HG02973 (cell line): ENCODE results near the gene FOSL2.

ENCODE experiments used
- ATAC-seq: cut with Tn5 transposase; IDR thresholded peaks from one replicate; pipeline ENCODE4 v1.9.1; 2021; ENCODE audit warnings: moderate library complexity; ENCODE audit not compliant: unreplicated experiment

The FOSL2 gene

DNA sequence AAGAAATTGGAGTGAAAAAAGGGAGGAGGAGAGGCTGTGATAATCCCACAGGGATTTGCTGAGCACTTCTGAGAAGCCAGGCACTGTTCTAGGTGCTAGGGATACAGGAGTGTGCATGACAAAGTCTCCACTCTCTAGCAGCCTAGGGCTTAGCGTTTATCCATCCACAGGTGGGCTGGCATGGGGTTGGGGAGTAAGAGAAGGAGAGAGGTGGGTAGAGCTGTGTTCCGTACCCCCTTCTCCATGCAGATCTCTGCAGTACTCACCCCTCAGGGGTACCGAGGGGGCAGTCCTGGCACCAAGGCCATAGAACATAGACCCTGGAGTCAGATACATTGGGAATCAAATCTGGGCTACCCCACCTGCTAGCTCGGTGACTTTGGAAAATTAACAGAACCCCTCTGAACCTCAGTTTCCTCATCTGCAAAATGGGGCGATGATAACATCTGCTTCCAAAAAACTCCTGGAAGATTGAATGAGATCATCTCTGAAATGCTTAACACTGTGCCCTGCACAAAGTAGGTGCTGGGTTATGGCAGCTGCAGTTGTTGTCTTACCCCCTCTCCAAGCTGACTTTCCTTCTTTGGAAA is 18.6 kb downstream of the FOSL2 start:
- no peak for ATAC-seq

GRCh38 chr2:28411956-28412609 is 19.4 kb downstream of the FOSL2 start:
- no peak for ATAC-seq

DNA sequence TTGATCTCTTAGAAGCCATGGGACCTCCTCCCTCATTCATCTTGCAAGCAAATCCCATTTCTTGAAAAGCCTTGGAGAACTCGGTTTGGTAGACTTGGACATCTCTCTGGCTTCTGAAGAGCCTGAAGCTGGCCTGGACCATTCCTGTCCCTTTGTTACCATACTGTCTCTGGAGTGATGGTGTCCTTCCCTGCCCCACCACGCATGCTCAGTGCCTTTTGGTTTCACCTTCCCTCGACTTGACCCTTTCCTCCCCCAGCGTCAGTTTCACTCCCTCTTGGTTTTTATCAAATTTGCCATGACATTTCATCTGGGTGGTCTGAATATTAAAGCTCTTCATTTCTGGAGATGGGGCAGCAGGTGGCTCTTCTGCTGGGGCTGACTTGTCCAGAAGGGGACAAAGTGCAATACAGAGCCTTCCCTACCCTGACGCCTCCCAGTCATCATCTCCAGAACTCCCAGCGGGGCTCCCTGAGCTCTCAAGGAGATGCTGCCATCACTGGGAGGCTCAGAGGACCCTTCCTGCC is 20.0 kb downstream of the FOSL2 start:
- ATAC-seq = no peak

DNA sequence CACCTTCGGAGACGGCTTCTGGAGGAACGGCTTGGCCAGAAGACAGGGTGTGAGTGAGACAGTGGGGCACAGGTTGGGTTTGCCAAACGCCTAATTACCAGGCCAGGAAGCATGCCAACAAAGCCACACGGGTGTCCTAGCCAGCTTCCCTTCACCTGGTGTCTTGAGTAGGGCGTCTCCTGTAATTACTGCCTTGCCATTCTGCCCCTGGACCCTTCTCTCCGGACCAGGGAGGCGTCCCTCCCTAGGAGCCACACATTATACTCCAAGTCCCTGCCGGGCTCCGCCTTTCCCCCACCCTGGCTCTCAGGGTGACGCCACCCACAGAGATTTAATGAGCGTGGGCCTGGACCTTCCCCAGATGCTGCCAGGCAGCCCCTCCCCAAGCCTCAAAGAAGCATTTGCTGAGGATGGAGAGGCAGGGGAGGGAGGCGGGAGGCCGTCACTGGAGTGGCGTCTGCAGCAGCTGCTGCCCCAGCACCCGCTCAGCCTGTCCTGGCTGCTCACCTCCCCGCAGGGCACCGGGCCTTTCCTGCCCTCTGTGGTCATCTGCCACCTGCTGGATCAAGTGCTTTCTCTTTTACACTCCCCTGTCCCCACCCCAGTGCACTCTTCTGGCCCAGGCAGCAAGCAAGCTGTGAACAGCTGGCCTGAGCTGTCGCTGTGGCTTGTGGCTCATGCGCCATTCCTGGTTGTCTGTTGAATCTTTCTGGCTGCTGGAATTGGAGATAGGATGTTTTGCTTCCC is 20.7 kb downstream of the FOSL2 start:
- ATAC-seq = no peak

DNA sequence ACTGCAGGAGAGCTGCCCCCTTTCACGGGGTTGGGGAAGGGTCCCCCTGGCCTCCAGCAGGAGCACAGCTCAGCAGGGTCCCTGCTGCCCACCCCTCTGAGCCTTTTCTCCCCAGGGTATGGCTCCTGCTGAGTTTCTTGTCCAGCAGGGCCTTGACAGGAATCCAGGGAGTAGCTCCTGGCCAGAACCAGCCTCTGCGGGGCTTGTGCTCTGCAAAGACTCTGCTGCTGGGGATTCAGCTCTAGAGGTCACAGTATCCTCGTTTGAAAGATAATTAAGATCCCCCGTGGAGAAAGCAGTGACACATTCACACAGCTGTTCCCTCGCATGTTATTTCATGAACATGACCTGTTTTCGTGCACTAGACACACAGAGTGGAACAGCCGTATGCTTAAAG is 21.2 kb downstream of the FOSL2 start:
- no peak for ATAC-seq

GRCh38 chr2:28414583-28414982 is 21.9 kb downstream of the FOSL2 start:
- no peak for ATAC-seq

GRCh38 chr2:28415010-28415409 is 22.4 kb downstream of the FOSL2 start:
- no peak for ATAC-seq

GRCh38 chr2:28415715-28416114 is 23.1 kb downstream of the FOSL2 start:
- no peak for ATAC-seq

DNA sequence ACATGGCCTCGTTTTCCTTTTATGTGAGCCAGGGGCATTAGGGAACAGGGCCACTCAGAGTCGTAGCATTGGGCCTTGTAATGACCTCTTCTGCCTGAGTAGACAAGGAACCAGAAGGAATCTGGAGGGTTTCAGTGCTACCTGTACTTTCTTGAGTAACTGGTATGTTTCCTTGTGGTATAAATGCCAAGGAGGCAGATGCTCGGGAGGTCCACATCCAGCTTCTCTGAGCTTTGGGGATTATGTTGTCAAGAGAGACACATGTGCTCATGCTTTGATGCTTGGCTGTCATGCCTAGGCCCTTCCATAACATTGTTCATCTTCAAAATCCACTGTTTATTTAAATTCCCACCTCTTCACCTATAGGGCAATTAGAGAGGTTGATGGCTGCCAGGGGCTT is 26.3 kb downstream of the FOSL2 start:
- no peak for ATAC-seq

DNA sequence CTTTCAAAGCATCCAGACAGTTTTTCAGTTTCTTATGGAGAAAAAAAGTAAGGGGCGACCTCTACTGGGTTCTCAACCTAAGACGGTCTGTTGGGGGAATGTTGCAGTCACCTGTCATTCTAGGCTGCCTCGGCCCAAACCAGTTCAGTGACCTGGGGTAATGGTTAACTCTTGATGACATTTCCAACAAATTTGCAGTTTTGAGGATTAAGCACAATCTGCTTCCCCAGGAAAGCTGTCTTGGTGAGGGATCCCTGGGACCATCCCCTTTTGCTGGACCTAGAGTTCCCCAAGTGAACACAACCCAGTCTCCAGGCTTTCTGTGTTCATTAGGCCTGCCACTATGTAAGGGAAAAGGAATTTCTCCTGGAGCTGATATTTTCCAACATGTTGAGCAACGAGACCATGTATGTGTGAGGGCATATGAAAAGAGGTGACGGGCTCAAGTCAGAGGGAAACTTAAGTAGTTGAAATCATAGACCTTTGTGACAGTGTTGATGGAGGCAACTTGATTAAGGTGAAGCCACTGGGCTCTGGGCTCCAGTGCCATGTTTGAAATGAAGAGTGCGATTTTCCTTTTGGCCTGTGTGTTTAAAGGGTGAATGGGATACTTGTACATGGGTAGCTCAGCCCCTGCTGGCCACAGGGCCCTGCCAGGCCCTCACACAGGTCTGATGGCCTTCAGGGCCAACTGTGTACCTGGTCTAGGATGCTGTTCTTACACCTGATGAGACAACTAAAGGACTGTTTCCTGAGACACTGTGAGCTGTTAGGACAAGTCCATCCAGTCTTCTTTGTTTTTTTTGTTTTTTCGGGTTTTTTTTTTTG is 27.0 kb downstream of the FOSL2 start:
- ATAC-seq = no peak

- ATAC-seq = no peak
Observed at GRCh38 chr2:28420722-28421121, 28.1 kb downstream of the FOSL2 start.

- ATAC-seq = no peak
Observed at GRCh38 chr2:28422908-28423741, 30.5 kb downstream of the FOSL2 start.

GRCh38 chr2:28423856-28424605 is 31.4 kb downstream of the FOSL2 start:
- ATAC-seq = no peak

- ATAC-seq = no peak
Observed at GRCh38 chr2:28424799-28425463, 32.3 kb downstream of the FOSL2 start.

GRCh38 chr2:28425464-28425835 is 32.8 kb downstream of the FOSL2 start:
- ATAC-seq = no peak

- ATAC-seq = no peak
Observed at GRCh38 chr2:28427741-28428415, 35.2 kb downstream of the FOSL2 start.

GRCh38 chr2:28428486-28428885 is 35.8 kb downstream of the FOSL2 start:
- ATAC-seq = no peak

GRCh38 chr2:28429636-28430376 is 37.1 kb downstream of the FOSL2 start:
- no peak for ATAC-seq
